Measurements from ENCODE around the gene SETD1A. TPM values are rescaled to one million over a fixed set of nuclear protein-coding genes. Genes with fewer than 3 reads are reported as not detected.
A peak's percentile ranks its signal among the peaks of the same experiment; 100 is the strongest.

The SETD1A gene
- total and polyA plus RNA-seq, 9 of the 15 experiments (the other 6 are each of a cell fraction or from before 2014, with no cell fraction given) = 0.08 to 36.0 (median 4.2) TPM

- TF ChIP-seq ATF7 (IDR thresholded peaks at IDR 0.05) (peak; percentile 55; the same call in 1 of the 2 replicates), SREBF2 (CRISPR knock-in tag; IDR thresholded peaks at IDR 0.05) (no peak), HMBOX1 (IDR thresholded peaks at IDR 0.05) (no peak), ARID4B (CRISPR knock-in tag; IDR thresholded peaks at IDR 0.05) (0 out of 2 replicates have a peak, but pooled peaks have one; percentile 31), PATZ1 (CRISPR knock-in tag; IDR thresholded peaks at IDR 0.05; ENCODE audit: borderline replicate concordance) (no peak), SMAD4 (CRISPR knock-in tag; conservative IDR thresholded peaks at IDR 0.05) (no peak), ZNF282 (CRISPR knock-in tag; IDR thresholded peaks at IDR 0.05) (no peak), NFXL1 (CRISPR knock-in tag; IDR thresholded peaks at IDR 0.05) (no peak), NCOA6 (IDR thresholded peaks at IDR 0.05) (no peak), SIN3B (IDR thresholded peaks at IDR 0.05; ENCODE audit: low read depth) (no peak), ATF3 (IDR thresholded peaks at IDR 0.05) (peak; percentile 65), ATF3 (CRISPR knock-in tag; conservative IDR thresholded peaks at IDR 0.05) (0 out of 2 replicates have a peak, but pooled peaks have one; percentile 30), SRSF3 (IDR thresholded peaks at IDR 0.05; ENCODE audit: insufficient read depth, low read length) (no peak)
These were observed 22.6 kb upstream of the SETD1A start (continued) for GRCh38 chr16:30934827-30935557.
